Measurements from ENCODE around the gene ZNG1F. TPM values are rescaled to one million over a fixed set of nuclear protein-coding genes. Genes with fewer than 3 reads are reported as not detected.
"Not testable (repeated sequence)": the region's sequence is repeated elsewhere in the genome, so short reads cannot be mapped to it uniquely, and the experiment has no call there.

ZNG1F gene
- polyA plus RNA-seq, 6 donors from 2014 or later, result 1.7 to 7.1 (median 3.5) TPM

GRCh38 chr9:41087157-41087780 lies 101.8 kb downstream of the ZNG1F start:
- not testable (repeated sequence) for H3K9me3 Mint-ChIP-seq; H3K4me3 Mint-ChIP-seq; ATAC-seq (ENCODE audit: low read depth in 2 of 2); H3K36me3 Mint-ChIP-seq; DNase-seq; H3K27ac Mint-ChIP-seq; H3K4me1 Mint-ChIP-seq
- peaks cover 18 to 31% (median 26%) of the 10 kb centered on the region in 3 donors for H3K27me3 Mint-ChIP-seq

GRCh38 chr9:41086685-41087084 lies 102.4 kb downstream of the ZNG1F start:
- not testable (repeated sequence) for DNase-seq; H3K4me3 Mint-ChIP-seq; H3K27ac Mint-ChIP-seq; H3K36me3 Mint-ChIP-seq; H3K4me1 Mint-ChIP-seq; H3K9me3 Mint-ChIP-seq; ATAC-seq (ENCODE audit: low read depth in 2 of 2)
- H3K27me3 Mint-ChIP-seq, result peaks cover 20 to 32% (median 29%) of the 10 kb centered on the region in 3 donors

GRCh38 chr9:41086215-41086614 lies 102.9 kb downstream of the ZNG1F start:
- H3K4me1 Mint-ChIP-seq; ATAC-seq (ENCODE audit: low read depth in 2 of 2); H3K9me3 Mint-ChIP-seq; DNase-seq; H3K4me3 Mint-ChIP-seq; H3K36me3 Mint-ChIP-seq: not testable (repeated sequence)
- H3K27me3 Mint-ChIP-seq, result peaks cover 20 to 32% (median 29%) of the 10 kb centered on the region in 3 donors
- H3K27ac Mint-ChIP-seq, result peak overlapping the region in 1 of 6 donors; percentile 2

- DNase-seq; ATAC-seq (ENCODE audit: low read depth in 2 of 2); H3K27ac Mint-ChIP-seq; H3K4me3 Mint-ChIP-seq; H3K9me3 Mint-ChIP-seq; H3K4me1 Mint-ChIP-seq; H3K36me3 Mint-ChIP-seq: not testable (repeated sequence)
- peaks cover 14 to 19% (median 17%) of the 10 kb centered on the region in 3 donors for H3K27me3 Mint-ChIP-seq
Measured at GRCh38 chr9:41082358-41082757, 106.8 kb downstream of the ZNG1F start.

Other genes starting within 250 kb of the ZNG1F start
- not detected for gene FOXD4L6, start 60.6 kb downstream of the ZNG1F start, polyA plus RNA-seq (ENCODE audit: low read depth in 6 of 6)